ENCODE results near the gene TMEM263. TPM values are rescaled to one million over a fixed set of nuclear protein-coding genes. Genes with fewer than 3 reads are reported as not detected.

The TMEM263 gene
- total RNA-seq, 1 experiment from 2014 or later = 35.0 TPM

GRCh38 chr12:106980944-106981343, 25.2 kb downstream of the TMEM263 start:
- Histone ChIP-seq H3K4me3 (ENCODE audit: low read depth in 2 of 2, low read length in 2 of 2) (no peak overlapping the region), H3K9me3 (ENCODE audit: control insufficient read depth, insufficient read depth, low read depth, low read length) (no peaks in the 10 kb centered on the region), H3K4me1 (ENCODE audit: control insufficient read depth, insufficient read depth, low read length) (peaks cover 10% of the 10 kb centered on the region), H3K36me3 (ENCODE audit: control insufficient read depth, insufficient read depth, low read length) (no peaks in the 10 kb centered on the region; the same call in 1 of the 2 replicates), H3K27ac (ENCODE audit: low read length) (no peak overlapping the region), H3K27me3 (ENCODE audit: control insufficient read depth, insufficient read depth, low read length) (no peaks in the 10 kb centered on the region)
- POLR2A ChIA-PET = no interaction called here
- BruUV-seq (replicated peaks) = no TSS peak
- intact Hi-C loops (cut with micrococcal nuclease; ENCODE audit: unreplicated experiment) = no loop called here
- CTCF ChIA-PET = no interaction called here
- in situ Hi-C loops (cut with HindIII; ENCODE audit: low pct_unique_long_range_greater_than_20kb, low sequenced_read_pairs) = no loop called here
- DNase-seq (ENCODE audit: low read depth, low spot score) = no peak
- no peak for TF ChIP-seq TCF7L2 (IDR thresholded peaks at IDR 0.05; ENCODE audit: low read depth, low read length)
- TF ChIP-seq CTCF (IDR thresholded peaks at IDR 0.05) = no peak
- no peak for TF ChIP-seq POLR2AphosphoS5 (IDR thresholded peaks at IDR 0.05; ENCODE audit: low read depth, low read length)
- TF ChIP-seq SIN3A (IDR thresholded peaks at IDR 0.05; ENCODE audit: borderline replicate concordance, insufficient read depth, low read depth, low read length) = no peak
- no peak for TF ChIP-seq REST (IDR thresholded peaks at IDR 0.05; ENCODE audit: insufficient read depth in 1 of 2, low read depth in 2 of 2, low read length in 1 of 2)
- ATAC-seq = no peak

- no peaks in the 10 kb centered on the region for H3K9me3 ChIP-seq (ENCODE audit: control insufficient read depth, insufficient read depth, low read depth, low read length)
- ATAC-seq = no peak
- ChIA-PET CTCF (no interaction called here), POLR2A (no interaction called here)
- no peak overlapping the region for H3K4me3 ChIP-seq (ENCODE audit: low read depth in 2 of 2, low read length in 2 of 2)
- no TSS peak for BruUV-seq (replicated peaks)
- TF ChIP-seq CTCF (IDR thresholded peaks at IDR 0.05) = no peak
- TF ChIP-seq TCF7L2 (IDR thresholded peaks at IDR 0.05; ENCODE audit: low read depth, low read length) = no peak
- no peak for TF ChIP-seq REST (IDR thresholded peaks at IDR 0.05; ENCODE audit: insufficient read depth in 1 of 2, low read depth in 2 of 2, low read length in 1 of 2)
- peaks cover 6% of the 10 kb centered on the region for H3K4me1 ChIP-seq (ENCODE audit: control insufficient read depth, insufficient read depth, low read length)
- no peaks in the 10 kb centered on the region for H3K27me3 ChIP-seq (ENCODE audit: control insufficient read depth, insufficient read depth, low read length)
- no peak for DNase-seq (ENCODE audit: low read depth, low spot score)
- no peak overlapping the region for H3K27ac ChIP-seq (ENCODE audit: low read length)
- intact Hi-C loops (cut with micrococcal nuclease; ENCODE audit: unreplicated experiment) (no loop called here), in situ Hi-C loops (cut with HindIII; ENCODE audit: low pct_unique_long_range_greater_than_20kb, low sequenced_read_pairs) (no loop called here)
- no peaks in the 10 kb centered on the region; the same call in 1 of the 2 replicates for H3K36me3 ChIP-seq (ENCODE audit: control insufficient read depth, insufficient read depth, low read length)
Measured at GRCh38 chr12:106981788-106982187, 26.1 kb downstream of the TMEM263 start.
